GM15510 (cell line): ENCODE results near the gene SDK1.

Experiments
- POLR2A ChIP-seq: IDR thresholded peaks from 3 replicates; pipeline ENCODE4 v1.6.1; 2011; ENCODE audit warnings: borderline replicate concordance; ENCODE audit not compliant: insufficient read length; ENCODE audit errors: extremely low read depth

Gene SDK1

GRCh38 chr7:4048336-4048735, 747.3 kb downstream of the SDK1 start:
- TF ChIP-seq POLR2A, result no peak

GRCh38 chr7:4049202-4049601, 748.1 kb downstream of the SDK1 start:
- TF ChIP-seq POLR2A, result no peak

GRCh38 chr7:4050126-4050660, 749.1 kb downstream of the SDK1 start:
- no peak for TF ChIP-seq POLR2A

GRCh38 chr7:4051696-4052095, 750.6 kb downstream of the SDK1 start:
- no peak for TF ChIP-seq POLR2A

GRCh38 chr7:4052130-4052529, 751.1 kb downstream of the SDK1 start:
- TF ChIP-seq POLR2A, result no peak

GRCh38 chr7:4054158-4054557, 753.1 kb downstream of the SDK1 start:
- no peak for TF ChIP-seq POLR2A

- no peak for TF ChIP-seq POLR2A
Observed at GRCh38 chr7:4056552-4057288, 755.7 kb downstream of the SDK1 start.

GRCh38 chr7:4057289-4057616, 756.2 kb downstream of the SDK1 start:
- TF ChIP-seq POLR2A, result no peak

GRCh38 chr7:4058158-4058557, 757.1 kb downstream of the SDK1 start:
- TF ChIP-seq POLR2A, result no peak

- no peak for TF ChIP-seq POLR2A
Observed at GRCh38 chr7:4065190-4065589, 764.1 kb downstream of the SDK1 start.

- no peak for TF ChIP-seq POLR2A
Observed at GRCh38 chr7:4066206-4066605, 765.2 kb downstream of the SDK1 start.

- no peak for TF ChIP-seq POLR2A
Observed at GRCh38 chr7:4066626-4067475, 765.8 kb downstream of the SDK1 start.

- no peak for TF ChIP-seq POLR2A
Observed at GRCh38 chr7:4067476-4067760, 766.4 kb downstream of the SDK1 start.

GRCh38 chr7:4067874-4068273, 766.8 kb downstream of the SDK1 start:
- TF ChIP-seq POLR2A, result no peak

- no peak for TF ChIP-seq POLR2A
Observed at GRCh38 chr7:4068286-4068685, 767.2 kb downstream of the SDK1 start.
